T-helper 1 cell (primary cell): ENCODE measurements around the gene LIPI.
"Not testable (repeated sequence)": the region's sequence is repeated elsewhere in the genome, so short reads cannot be mapped to it uniquely, and the experiment has no call there.

Source experiments
- DNase-seq, 5 donors: peaks; one replicate each; pipeline ENCODE4 v3.0.0-alpha.2; 2012 to 2020

Gene LIPI

DNA sequence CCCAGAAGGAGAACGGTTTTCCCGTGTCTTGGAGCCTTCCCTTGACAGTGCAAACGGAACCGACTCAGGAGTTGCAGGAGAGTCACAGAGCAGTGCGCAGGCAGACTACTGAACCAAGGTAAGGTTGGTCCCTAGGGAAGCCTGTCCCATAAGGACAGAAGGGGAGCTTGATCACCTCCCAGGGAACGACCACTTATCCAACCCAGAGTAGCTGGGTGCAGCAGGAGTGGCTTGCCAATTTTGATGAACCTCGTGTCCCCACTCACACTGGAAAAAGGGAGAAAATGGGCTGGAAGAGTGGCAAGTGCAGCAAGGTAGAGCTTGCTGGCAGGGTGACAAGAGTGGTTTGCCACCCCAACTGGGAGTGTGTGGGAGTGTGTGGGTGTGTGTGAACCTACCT lies 95.1 kb downstream of the LIPI start:
- DNase-seq, result no peak

DNA sequence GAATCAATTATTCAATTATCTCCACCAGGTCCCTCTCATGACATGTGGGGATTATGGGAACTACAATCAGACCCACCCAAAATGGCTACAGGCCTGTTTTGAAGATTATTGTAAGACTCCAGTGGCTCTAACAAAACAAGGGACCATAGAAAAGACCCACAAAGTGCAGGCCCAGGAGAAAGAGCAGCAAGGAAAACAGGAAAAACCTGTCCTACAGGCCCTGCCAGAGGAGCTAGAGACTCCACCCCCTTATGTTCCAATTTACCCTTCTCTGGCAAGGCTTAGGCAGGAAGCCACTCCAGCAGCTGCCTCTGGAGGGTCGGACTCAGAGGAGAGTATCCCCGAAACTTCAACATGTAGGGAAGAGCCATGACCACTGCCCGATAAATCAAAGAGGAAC lies 96.5 kb downstream of the LIPI start:
- no peak for DNase-seq

DNA sequence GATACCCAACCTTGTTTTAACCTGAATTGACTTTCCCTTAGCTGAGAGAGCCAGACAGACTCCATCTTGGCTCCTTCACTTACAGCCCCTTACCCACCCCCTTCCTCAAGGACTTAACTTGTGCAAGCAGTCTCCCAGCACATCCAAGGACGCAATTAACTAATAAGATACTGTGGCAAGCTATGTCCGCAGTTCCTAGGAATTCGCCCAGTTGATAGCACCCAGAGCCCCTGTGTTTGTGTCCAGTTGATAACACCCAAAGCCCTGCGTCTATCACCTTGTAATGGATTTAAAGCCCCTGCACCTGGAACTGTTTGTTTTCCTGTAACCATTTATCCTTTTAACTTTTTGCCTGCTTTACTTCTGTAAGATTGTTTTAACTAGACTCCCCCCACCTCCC lies 106.2 kb downstream of the LIPI start:
- DNase-seq, result not testable (repeated sequence)

DNA sequence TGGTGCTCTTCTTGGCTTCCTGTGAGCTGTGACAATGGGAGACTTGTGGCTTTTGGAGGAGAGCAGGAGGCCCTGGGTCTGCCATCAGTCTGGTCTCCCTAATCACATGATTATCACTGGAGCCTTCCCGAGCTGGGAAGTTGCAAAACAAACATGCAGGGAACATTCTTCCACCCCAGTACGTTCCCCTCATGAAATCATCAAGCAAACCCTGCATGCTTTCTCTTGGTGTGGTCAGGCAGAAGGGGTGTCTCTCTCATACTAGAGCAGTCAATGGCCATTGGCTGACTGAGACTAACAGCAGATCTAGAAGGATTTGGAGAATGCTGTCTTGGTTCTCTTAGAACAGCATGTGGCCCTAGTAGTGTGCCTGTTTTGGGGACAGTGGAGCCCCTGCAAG lies 111.2 kb downstream of the LIPI start:
- no peak for DNase-seq

DNA sequence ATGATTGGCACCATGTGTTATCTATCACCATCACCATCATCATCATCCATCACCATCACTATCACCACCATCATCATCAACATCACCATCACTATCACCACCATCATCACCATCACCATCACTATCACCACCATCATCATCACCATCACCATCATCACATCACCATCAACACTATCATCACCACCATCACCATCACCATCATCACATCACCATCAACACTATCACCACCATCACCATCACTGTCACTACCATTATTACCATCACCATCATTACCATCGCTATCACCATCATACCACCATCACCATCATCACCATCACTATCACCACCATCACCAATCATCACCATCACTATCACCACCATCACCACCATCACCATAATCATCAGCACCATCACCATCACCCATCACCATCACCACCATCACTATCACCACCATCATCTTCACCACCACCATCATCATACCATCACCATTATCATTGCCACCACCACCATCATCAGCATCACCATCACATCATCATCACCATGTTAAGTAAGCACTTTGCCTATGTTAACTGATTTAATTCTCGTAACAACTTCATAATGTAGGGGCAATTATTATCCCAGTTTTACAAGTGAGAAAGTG lies 112.8 kb downstream of the LIPI start:
- no peak for DNase-seq

DNA sequence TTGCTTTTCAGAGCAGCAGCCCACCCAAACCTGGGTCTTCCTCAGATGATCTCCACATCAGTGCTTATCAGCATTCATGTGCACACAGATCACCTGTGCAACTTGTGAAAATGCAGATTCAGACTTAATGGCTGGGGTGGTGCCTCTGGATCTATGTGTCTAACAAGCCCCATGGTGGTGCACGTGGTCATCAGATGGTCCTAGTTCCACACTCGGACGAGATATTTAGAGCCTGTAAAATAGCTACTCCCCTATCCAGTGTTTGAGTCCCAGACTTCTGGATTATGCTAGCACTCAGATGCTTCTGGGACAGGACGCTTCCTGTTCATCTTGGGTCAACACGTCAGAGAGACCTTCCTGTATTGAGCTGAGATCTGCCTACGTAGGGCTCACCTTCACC lies 114.2 kb downstream of the LIPI start:
- DNase-seq, result no peak

DNA sequence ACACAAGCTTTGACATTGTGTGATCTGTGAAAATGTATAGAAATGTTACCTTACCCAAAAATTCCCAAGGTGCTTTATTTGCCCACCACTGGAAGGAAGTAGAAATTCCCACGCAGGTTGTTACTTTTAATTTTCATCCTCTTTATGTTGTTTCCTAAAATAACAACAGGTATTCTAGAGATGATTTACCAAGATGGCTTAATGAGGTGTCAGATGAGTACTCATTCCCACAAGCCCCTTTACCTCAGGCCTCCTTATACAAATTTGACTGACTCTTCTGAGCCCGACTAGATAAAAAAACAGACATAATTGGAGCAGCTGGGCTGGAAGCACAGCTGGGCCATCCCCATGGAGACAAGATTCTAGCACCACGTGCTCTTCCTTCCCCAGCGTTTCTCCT lies 114.6 kb downstream of the LIPI start:
- DNase-seq, result no peak

DNA sequence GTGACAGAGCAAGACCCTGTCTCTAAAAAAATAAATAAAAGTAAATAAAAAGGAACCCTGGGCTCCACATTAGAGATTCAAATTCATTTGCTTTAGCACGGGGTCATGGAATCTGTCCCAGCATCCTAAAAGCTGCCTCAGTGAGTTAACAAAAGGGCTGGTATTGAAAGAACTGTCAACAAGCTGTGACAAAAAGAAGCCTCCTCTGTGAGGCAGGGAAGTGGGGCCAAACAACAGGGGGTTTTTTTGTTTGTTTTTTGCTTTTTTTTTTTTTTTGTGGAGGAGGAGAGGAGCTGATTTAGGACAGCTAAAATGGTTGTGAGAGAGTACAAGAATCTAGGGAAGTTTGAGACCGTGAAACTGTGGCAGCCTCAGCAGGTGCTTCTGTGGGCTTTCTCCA lies 115.7 kb downstream of the LIPI start:
- DNase-seq, result no peak

DNA sequence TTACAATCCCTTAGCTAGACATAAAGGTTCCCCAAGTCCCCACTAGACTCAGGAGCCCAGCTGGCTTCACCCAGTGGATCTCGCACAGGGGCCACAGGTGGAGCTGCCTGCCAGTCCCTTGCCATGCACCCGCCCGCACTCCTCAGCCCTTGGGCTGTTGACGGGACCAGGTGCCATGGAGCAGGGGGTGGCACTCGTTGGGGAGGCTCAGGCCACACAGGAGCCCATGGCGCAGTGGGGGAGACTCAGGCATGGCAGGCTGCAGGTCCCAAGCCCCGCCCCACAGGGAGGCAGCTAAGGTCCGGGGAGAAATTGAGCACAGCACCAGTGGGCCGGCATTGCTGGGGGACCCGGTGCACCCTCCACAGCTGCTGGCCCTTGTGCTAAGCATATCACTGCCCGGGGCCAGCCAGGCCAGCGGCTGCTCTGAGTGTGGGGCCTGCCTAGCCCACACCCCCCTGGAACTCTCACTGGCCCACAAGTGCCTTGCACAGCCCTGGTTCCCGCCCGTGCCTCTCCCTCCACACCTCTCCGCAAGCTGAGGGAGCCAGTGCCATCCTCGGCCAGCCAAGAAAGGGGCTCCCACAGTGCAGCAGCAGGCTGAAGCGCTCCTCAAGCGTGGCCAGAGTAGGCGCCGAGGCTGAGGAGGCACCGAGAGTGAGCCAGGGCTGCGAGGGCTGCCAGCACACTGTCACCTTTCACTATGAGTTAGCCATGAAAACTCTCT lies 117.8 kb downstream of the LIPI start:
- DNase-seq, result no peak

DNA sequence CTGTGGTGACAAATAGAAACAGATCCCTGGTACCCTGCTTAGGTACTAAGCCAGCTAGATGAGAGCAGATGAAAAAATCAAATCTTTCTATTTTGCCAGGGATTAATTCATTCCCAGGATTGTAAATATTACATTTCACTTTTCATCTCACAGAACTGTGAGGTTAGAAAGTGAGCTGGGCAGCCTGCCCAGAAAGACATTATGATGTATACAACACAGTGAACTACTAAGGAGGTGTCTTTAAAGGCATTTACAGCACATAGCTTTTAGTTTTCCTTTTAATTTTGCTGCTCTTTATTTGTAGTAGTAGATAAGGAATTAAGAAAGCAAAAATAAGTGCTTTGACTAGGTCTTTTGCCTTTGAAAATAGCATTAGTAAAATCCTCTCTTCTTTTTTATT lies 120.6 kb downstream of the LIPI start:
- not testable (repeated sequence) for DNase-seq

DNA sequence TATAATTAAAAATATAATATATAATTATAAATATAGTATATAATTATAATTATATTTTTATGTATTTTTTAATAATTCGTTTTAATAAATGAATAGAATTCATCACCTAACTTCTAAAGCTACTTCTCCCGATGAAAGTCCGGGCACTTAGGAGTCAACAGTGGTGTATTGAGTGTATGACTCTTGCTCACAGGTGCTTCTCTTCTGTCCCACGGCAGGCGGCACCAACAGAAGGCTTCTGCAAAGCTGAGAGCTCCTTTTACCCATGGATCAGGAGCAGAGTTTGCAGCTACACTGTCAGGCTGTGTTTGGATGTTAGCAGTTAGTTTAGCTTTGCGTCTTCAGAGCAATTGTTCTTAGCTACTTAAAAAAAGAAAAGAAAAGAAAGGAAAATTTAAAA lies 122.4 kb downstream of the LIPI start:
- DNase-seq, result no peak

DNA sequence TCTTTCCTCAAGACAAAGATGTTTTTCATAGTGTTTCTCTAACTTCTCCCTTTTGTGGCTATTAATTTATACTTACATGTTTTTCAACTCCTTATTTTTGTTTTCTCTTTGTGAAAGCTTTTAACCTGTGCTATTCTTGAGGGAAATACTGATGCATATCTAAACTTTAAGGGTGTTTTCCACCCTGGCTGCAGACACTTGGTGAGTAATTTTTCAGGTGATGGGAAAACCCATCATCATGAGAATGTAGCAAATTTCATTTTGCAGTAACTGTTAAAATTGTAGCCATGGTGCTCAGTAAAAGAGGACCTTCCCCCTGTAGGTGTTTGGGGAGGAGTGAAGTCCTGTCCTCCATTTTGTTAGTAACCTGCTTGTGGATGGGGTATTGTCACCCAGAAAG lies 124.2 kb downstream of the LIPI start:
- peak in 1 of 5 donors; percentile 8 for DNase-seq

DNA sequence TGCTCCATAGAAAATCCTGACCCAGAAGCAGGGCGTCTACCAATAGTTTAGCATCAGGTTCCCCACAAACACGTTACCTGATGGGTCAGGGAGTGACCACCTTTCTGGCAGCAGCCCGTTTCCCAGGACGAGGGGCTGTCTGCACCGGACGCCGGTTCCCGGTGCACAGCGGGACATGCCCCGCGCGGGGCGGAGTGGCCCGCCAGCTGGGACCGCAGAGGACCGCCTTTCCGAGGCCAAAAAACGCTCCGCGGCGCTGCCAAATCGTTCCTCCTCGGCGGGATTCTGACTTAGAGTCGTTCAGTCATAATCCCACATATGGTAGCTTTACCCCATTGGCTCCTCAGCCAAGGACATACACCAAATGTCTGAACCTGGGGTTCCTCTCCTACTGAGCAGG lies 126.1 kb downstream of the LIPI start:
- DNase-seq, result no peak

DNA sequence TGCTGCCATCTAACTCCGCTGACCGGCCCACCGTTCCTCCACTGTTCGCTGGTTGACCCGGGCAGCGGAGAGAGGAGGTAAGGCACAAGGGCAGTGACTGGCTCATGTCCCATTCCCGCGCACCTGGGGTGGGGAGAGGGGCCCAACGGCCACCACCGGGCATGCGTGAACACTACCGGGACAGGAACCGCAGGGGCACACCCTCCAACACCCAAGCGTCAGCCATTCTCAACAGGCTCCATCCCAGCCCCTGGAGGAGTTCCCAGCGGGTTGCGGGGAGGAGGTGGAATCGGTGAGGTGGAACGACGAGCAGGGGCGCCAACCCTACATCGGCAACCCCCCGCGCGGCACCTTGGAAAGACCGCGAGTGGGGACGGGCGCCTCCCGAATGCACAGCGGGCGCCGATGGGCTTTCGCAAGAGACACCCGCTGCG lies 126.7 kb downstream of the LIPI start:
- DNase-seq, result no peak

DNA sequence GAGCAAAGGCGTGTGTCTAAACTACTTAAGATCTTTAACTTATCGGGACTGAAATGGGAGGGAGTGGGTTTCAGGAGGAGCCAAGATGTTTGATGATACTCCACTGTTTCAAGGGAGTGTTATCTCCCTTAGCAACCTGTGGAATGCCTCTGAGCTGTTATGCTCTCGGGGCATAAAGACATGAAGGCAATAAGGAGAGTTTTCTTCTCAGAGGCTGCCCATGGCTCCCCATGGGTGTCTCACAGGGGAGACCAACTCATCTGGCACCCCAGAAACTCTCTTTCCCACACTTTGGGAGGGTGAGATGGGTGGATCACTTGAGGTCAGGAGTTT lies 130.0 kb downstream of the LIPI start:
- DNase-seq, result no peak

DNA sequence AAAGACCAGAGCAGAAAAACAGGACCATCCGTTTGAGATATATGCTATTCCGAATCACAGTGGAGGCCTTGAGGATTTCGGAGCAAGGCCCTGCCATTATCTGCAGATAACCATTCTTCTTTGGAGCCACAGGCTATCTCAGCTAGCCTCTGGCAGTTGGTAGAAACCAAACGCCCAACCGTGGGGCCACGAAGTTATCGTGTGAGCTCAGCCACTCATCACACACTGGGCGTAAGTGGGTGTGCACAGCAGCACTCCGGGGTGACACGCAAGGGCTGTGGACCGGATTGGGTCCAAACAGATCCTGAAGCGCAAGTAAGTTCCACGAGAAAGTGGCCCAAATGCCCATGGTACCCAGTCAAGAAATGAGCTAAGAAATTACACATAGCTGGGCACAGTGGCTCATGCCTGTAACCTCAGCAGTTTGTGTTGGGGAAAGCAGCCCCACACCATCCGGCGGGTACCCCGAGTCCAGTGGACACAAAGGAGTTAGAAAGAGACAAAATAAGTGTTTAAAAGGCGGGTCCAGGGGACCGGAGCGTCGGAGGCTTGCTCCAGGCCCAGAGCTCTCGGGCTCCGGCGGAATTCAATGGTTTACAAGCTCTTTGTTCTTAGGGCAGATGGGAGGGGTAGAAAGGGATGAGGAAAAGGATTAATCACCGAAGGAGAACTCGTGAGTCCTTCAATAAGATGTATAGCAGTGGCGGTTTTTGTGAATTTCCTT lies 130.6 kb downstream of the LIPI start:
- no peak for DNase-seq

DNA sequence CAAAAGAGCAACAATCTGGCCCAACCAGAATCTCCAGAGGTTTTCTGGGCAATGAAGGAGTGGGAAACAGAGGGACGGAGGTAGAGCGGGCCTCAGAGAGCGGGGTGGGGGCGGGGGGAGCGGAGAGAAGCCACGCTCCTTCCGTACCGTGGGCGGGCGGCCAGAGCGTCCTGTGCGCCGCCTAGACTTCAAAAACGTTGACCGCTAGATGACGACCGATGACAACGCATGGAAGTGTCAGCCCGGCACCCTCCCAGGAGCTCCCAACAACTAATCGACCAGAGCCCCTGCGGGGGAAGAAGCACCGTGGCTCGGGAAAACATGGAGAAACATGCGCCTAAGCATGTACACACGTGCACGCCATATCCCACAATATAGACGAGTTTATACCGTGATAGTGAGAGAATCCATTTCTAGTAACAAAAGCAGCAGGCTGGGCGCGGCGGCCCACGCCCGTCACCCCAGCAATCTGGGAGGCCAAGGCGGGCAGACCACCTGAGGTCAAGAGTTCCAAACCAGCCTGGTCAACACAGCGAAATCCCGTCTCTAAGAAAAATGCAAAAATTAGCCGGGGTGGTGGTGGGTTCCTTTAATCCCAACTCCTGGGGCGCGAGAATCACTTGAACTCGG lies 131.9 kb downstream of the LIPI start:
- no peak for DNase-seq

DNA sequence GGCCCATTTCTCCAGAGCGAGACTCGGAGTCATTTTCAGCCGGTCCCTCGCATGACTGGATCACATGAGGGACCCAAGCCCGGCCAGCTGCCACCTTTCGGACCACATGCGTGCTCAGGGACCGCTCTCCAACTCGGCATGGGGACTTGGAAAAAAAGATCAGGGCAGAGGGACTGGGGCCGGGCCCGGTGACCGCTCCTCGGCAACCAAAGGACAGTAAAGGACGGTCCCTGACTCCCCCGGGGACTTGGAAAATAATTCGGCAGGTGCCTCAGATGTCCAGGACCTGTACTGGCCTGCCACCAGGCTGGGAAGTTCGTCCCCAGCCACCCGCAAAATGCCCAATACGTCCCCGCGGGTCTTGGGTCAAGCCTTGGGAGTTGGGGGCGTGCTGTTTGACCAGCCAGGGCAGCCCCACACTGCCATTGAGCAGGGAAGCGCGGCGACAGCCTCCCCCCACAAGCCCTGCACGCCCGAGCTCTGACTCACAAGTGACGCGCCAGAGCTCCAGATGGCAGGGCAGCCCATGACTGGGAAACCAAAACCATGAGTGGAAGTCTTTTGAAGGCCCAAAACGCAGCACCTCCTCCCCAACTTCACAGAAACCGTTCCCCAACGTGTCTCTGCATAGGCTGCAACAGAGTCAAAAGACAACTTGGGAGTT lies 134.5 kb downstream of the LIPI start:
- DNase-seq, result peak in 1 of 5 donors; percentile 12

DNA sequence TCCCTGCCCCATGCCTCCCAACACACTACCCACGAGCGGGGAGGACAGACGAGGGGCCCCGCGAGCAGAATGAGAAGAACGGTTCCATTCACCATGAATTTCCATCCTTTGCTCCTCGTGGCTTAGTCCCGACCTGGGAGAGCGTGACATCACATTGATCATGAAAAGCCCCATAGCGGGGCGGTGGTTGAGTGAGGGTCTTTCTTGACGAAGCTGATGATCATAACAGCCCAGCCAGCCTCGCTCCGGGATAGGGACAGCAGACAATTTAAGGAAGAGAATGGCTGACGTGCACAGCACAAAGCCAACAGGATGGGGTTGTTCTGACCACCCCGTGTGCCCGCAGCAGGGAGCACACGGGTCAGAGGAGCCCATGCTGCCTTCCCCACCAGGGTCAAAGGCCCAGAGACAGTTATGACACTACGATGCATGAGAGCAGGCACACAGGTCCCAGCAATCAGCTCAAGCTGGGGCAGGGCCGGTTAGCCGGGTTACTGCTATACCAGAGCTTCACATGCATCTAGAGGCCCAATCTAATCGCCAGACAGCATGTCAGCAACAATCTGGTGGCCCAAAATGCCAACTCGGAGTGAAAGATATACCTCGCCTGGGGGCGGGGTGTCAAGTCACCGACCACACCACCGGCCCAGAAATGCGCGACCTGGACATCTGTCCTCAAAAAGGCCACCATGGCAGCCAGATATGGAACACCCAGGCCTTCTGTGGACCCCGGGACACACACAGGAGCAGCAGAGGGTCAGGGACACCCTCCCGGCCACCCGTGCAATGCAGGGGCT lies 135.2 kb downstream of the LIPI start:
- DNase-seq, result no peak

DNA sequence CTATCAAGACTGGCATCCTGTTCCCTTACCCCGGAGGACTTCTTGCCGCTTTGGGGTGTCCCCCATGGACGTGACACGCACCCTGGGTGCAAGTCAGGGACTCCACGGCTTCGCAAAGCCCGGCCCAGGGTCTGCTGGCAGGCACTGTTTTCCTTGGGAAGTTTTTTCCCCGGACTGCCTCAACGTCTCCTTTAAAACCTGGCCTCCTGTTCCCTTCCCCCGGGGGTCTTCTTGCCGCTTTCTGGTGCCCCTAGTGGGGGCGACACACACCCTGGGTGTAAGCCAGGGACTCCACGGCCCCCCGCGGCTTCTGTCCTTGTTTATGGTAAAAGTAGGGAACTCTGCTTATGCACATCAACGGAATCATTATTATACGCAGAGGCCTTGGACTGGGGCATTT lies 136.6 kb downstream of the LIPI start:
- no peak for DNase-seq

DNA sequence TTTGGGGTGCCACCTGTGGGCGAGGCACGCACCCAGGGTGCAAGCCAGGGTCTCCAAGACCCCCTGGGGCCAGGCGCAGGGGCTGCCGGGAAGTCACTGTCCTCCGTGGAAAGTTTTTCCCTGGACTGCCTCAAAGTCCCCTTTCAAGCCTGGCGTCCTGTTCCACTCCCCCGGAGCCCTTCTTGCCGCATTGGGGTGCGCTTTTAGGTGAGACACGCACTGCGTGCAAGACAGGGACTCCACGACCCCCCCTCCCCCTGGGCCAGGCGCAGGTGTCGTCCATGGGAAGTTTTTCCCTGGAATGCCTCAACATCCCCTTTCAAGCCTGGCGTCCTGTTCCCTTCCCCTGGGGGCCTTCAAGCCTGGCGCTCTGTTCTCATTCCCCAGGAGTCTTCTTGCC lies 137.1 kb downstream of the LIPI start:
- DNase-seq, result no peak

DNA sequence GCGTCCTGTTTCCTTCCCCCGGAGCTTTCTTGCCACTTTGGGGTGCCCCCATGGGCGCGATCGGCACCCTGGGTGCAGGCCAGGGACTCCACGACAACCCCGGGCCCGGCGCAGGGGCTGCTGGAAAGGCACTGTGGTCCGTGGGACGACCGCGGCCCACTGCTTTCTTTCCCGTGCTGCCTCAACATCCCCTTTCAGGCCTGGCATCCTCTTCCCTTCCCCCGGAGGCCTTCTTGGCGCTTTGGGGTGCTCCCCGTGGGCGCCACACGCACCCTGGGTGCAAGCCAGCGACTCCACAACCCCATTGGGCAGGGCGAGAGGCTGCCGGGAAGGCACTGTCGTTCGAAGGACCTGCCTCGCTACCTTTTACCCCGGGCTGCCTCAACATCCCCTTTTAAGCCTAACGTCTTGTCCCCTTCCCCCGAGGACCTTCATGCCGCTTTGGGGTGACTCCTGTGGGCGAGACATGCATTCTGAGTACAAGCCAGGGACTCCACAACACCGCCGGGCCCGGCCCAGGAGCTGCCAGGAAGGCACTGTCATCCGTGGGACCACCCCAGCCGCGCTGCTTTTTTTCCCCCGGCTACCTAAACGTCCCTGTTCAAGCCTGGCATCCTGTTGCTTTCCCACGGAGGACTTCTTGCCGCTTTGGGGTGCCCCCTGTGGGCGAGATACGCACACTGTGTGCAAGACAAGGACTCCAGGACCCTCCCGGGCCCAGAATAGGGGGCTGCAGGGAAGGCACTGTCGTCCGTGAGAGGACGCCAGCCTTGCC lies 137.8 kb downstream of the LIPI start:
- DNase-seq, result no peak
